ENCODE measurements around the gene MGAT4A. TPM values are rescaled to one million over a fixed set of nuclear protein-coding genes. Genes with fewer than 3 reads are reported as not detected.

Gene MGAT4A
- total and polyA plus RNA-seq, 2 of the 8 experiments (the other 6 are each of a cell fraction or from before 2014, with no cell fraction given): 1.4 to 7.7 TPM

DNA sequence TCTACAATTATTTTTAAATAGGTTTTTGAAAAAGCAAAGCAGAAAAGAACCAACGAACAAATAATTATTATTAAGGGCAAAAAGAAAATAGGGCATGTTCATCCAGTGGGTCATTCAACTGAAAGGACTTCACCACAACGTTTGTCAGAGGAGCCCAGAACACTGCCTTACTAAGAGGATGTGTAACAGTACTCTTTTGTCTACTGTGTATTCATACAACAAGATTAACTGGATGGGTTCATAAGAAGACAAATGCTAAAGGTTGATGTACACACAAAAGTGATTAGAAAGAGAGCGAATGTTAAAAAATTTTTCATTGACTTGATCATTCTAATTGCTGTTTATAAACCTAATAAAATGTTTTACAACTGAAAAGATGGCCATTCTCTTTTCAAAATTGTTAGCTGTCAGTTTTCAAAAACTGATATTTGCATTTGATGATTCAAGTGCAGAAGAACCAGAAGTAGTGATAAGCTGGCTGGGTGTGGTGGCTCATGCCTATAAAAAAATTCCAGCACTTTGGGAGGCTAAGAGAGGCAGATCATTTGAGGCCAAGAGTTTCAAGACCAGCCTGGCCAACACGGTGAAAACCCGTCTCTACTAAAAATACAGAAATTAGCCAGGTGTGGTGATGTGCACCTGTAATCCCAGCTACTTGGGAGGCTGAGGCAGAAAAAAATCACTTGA, 33.1 kb downstream of the MGAT4A start:
- Histone ChIP-seq H3K36me3 (ENCODE audit: control insufficient read depth in 2 of 4, insufficient read depth in 4 of 4, low read length in 3 of 4) (no peaks in the 10 kb centered on the region), H3K27ac (ENCODE audit: low read depth, low read length) (no peak overlapping the region), H3K79me2 (ENCODE audit: control insufficient read depth in 1 of 2, insufficient read depth in 2 of 2, low read length in 2 of 2) (no peaks in the 10 kb centered on the region), H2BK12ac (ENCODE audit: low read depth, low read length) (no peak overlapping the region), H2AK5ac (ENCODE audit: low read depth, low read length) (no peak overlapping the region), H4K8ac (ENCODE audit: extremely low read depth, insufficient read depth, low read length) (no peak overlapping the region), H3K56ac (replicated peaks; ENCODE audit: insufficient read length, low read depth, low read length) (no peak overlapping the region), H3K4ac (replicated peaks; ENCODE audit: insufficient read length, low read depth, low read length) (no peak overlapping the region), H4K5ac (ENCODE audit: insufficient read length, low read depth, low read length) (no peak overlapping the region), H3K4me1 (replicated peaks in 1 of 4; ENCODE audit: control insufficient read depth in 3 of 4, insufficient read depth in 4 of 4, low read length in 3 of 4) (no peaks in the 10 kb centered on the region), H3K4me3 (ENCODE audit: extremely low read depth in 1 of 4, insufficient read depth in 2 of 4, low read depth in 3 of 4, low read length in 4 of 4) (no peak overlapping the region), H3K23ac (ENCODE audit: insufficient read length) (no peak overlapping the region), H3K14ac (ENCODE audit: insufficient read length) (no peak overlapping the region), H4K91ac (replicated peaks; ENCODE audit: insufficient read length, low read length) (no peak overlapping the region), H3K18ac (ENCODE audit: extremely low read depth, low read length) (no peak overlapping the region), H3K27me3 (replicated peaks in 1 of 4; ENCODE audit: control insufficient read depth in 3 of 4, extremely low read depth in 1 of 4, insufficient read depth in 3 of 4, low read length in 3 of 4) (no peaks in the 10 kb centered on the region), H3K79me1 (ENCODE audit: low read depth, low read length) (no peaks in the 10 kb centered on the region), H3K9ac (replicated peaks in 1 of 4; ENCODE audit: extremely low read depth in 1 of 4, low read depth in 3 of 4, low read length in 3 of 4) (no peak overlapping the region), H2BK5ac (ENCODE audit: low read depth, low read length) (no peak overlapping the region), H2BK15ac (ENCODE audit: low read length) (no peak overlapping the region), H2AFZ (ENCODE audit: low read length) (no peak overlapping the region), H2BK120ac (replicated peaks; ENCODE audit: low read depth, low read length) (no peak overlapping the region), H3K4me2 (ENCODE audit: insufficient read depth in 1 of 2, low read depth in 2 of 2, low read length in 2 of 2) (no peak overlapping the region), H3K9me3 (ENCODE audit: insufficient read depth in 2 of 2, low read depth in 1 of 2, low read length in 1 of 2) (no peaks in the 10 kb centered on the region), H2BK20ac (ENCODE audit: low read length) (no peak overlapping the region), H3K23me2 (ENCODE audit: low read depth, low read length) (no peaks in the 10 kb centered on the region), H4K20me1 (replicated peaks in 1 of 2; ENCODE audit: control insufficient read depth in 1 of 2, insufficient read depth in 2 of 2, low read length in 2 of 2) (no peaks in the 10 kb centered on the region)
- 86% methylated on average over 5 of the region's 5 CpGs; no CpG with 5 or more reads in 1 of the 2 experiments for WGBS, 2 experiments (ENCODE audit: extremely low coverage in 1 of 2, insufficient coverage in 1 of 2, insufficient read length in 1 of 2, insufficient replicate concordance in 2 of 2, low coverage in 1 of 2, low lambda C conversion rate in 2 of 2, missing lambda C conversion rate in 1 of 2)
- CTCF ChIA-PET (ENCODE audit: partially characterized antibody): no interaction called here
- FAIRE-seq (no peak), DNase-seq (ENCODE audit: low read depth in 1 of 2, low spot score in 2 of 2) (no peak)
- POLR2A ChIA-PET (ENCODE audit: partially characterized antibody): no interaction called here
- TF ChIP-seq TAF1 (IDR thresholded peaks at IDR 0.05; ENCODE audit: low read depth, low read length) (no peak), RBBP5 (IDR thresholded peaks at IDR 0.05; ENCODE audit: borderline replicate concordance, low read depth, low read length) (no peak), KDM4A (IDR thresholded peaks at IDR 0.05; ENCODE audit: low read depth, low read length, severe bottlenecking) (no peak), ASH2L (IDR thresholded peaks at IDR 0.05; ENCODE audit: low read length) (no peak), SIN3A (conservative IDR thresholded peaks at IDR 0.05 in 1 of 2, IDR thresholded peaks at IDR 0.05 in 1 of 2; ENCODE audit: low read depth in 1 of 2, low read length in 2 of 2) (no peak), CEBPB (IDR thresholded peaks at IDR 0.05; ENCODE audit: low read depth, low read length) (no peak), TEAD4 (IDR thresholded peaks at IDR 0.05; ENCODE audit: low read depth, low read length) (no peak), SIRT6 (IDR thresholded peaks at IDR 0.05; ENCODE audit: low read length) (no peak), SP1 (IDR thresholded peaks at IDR 0.05; ENCODE audit: low read depth, low read length) (no peak), YY1 (IDR thresholded peaks at IDR 0.05; ENCODE audit: low read depth, low read length) (no peak), RNF2 (IDR thresholded peaks at IDR 0.05; ENCODE audit: borderline replicate concordance, low read depth, low read length, missing control alignments, poor library complexity, severe bottlenecking) (no peak), ZNF274 (IDR thresholded peaks at IDR 0.05; ENCODE audit: borderline replicate concordance, extremely low read depth, low read length) (no peak), GTF2F1 (IDR thresholded peaks at IDR 0.05; ENCODE audit: borderline replicate concordance, low read depth, low read length) (no peak), HDAC2 (IDR thresholded peaks at IDR 0.05; ENCODE audit: borderline replicate concordance in 1 of 2, low read depth in 2 of 2, low read length in 2 of 2) (no peak)

All from H1 (cell line).